Activated naive CD8-positive, alpha-beta T cell treated with anti-CD3 and anti-CD28 coated beads, Interleukin-2, amount 10 ng/mL, durations not matched to agents 7 days and 5 days (primary cell): ENCODE measurements around the gene HDGFL1. TPM values are rescaled to one million over a fixed set of nuclear protein-coding genes. Genes with fewer than 3 reads are reported as not detected.

Experiments
- ATAC-seq: fragments of 150-1000 bp; cut with Tn5 transposase; one replicate; pipeline ENCODE4 v1.10.0; 2021; ENCODE audit warnings: low read depth, moderate library complexity
- POLR2A ChIA-PET: fragments of 350-600 bp; sonication (Branson Sonifier 250); formaldehyde crosslinking; loops from one replicate; lab custom pipeline; 2021; ENCODE audit warnings: antibody characterized with exemption; lab: Charles Lee
- DNase-seq: peaks from one replicate; pipeline ENCODE4 v3.0.0; 2021
- H3K27ac Mint-ChIP-seq: one replicate; pipeline ENCODE4 v1.8.0; 2022; ENCODE audit warnings: mild to moderate bottlenecking, mixed read lengths
- H3K27me3 Mint-ChIP-seq: one replicate; pipeline ENCODE4 v1.8.0; 2022; ENCODE audit warnings: mild to moderate bottlenecking, moderate library complexity, mixed read lengths
- H3K36me3 Mint-ChIP-seq: one replicate; pipeline ENCODE4 v1.8.0; 2021; ENCODE audit warnings: mild to moderate bottlenecking, mixed read lengths
- H3K4me1 Mint-ChIP-seq: one replicate; pipeline ENCODE4 v1.8.0; 2021; ENCODE audit warnings: mixed read lengths
- H3K4me3 Mint-ChIP-seq: one replicate; pipeline ENCODE4 v1.8.0; 2022; ENCODE audit warnings: mild to moderate bottlenecking, moderate library complexity, mixed read lengths
- H3K9me3 Mint-ChIP-seq: one replicate; pipeline ENCODE4 v1.8.0; 2021; ENCODE audit warnings: mixed read lengths
- total RNA-seq, 2 experiments: library from RNA; stranded (reverse); gene quantifications; one replicate each; pipeline ENCODE4 v1.2.3, GENCODE V29; 2021

The HDGFL1 gene
- total RNA-seq, 2 experiments from 2014 or later = not detected

- Mint-ChIP-seq H3K27me3 (no peaks in the 10 kb centered on the region), H3K36me3 (no peaks in the 10 kb centered on the region), H3K9me3 (no peaks in the 10 kb centered on the region), H3K4me3 (no peak overlapping the region), H3K4me1 (no peaks in the 10 kb centered on the region), H3K27ac (no peak overlapping the region)
- no peak for ATAC-seq
- DNase-seq = no peak
- POLR2A ChIA-PET = no interaction called here
These were observed 802 bp downstream of the HDGFL1 start for GRCh38 chr6:22570185-22570551.

- no peak overlapping the region for H3K4me3 Mint-ChIP-seq
- POLR2A ChIA-PET = no interaction called here
- H3K4me1 Mint-ChIP-seq = no peaks in the 10 kb centered on the region
- no peaks in the 10 kb centered on the region for H3K9me3 Mint-ChIP-seq
- DNase-seq (no peak), ATAC-seq (no peak)
- H3K36me3 Mint-ChIP-seq = no peaks in the 10 kb centered on the region
- no peak overlapping the region for H3K27ac Mint-ChIP-seq
- no peaks in the 10 kb centered on the region for H3K27me3 Mint-ChIP-seq
These were observed 5.8 kb downstream of the HDGFL1 start for GRCh38 chr6:22575190-22575589.

GRCh38 chr6:22579439-22579838 is 10.1 kb downstream of the HDGFL1 start:
- no peak for ATAC-seq
- Mint-ChIP-seq H3K9me3 (no peaks in the 10 kb centered on the region), H3K36me3 (no peaks in the 10 kb centered on the region), H3K4me3 (no peak overlapping the region), H3K27ac (no peak overlapping the region), H3K27me3 (no peaks in the 10 kb centered on the region), H3K4me1 (no peaks in the 10 kb centered on the region)
- POLR2A ChIA-PET = no interaction called here
- no peak for DNase-seq

- Mint-ChIP-seq H3K36me3 (no peaks in the 10 kb centered on the region), H3K4me1 (no peaks in the 10 kb centered on the region), H3K9me3 (no peaks in the 10 kb centered on the region), H3K27me3 (no peaks in the 10 kb centered on the region), H3K27ac (no peak overlapping the region), H3K4me3 (no peak overlapping the region)
- DNase-seq (no peak), ATAC-seq (no peak)
- POLR2A ChIA-PET = no interaction called here
These were observed 11.0 kb downstream of the HDGFL1 start for GRCh38 chr6:22580337-22580736.

GRCh38 chr6:22582417-22583205 is 13.2 kb downstream of the HDGFL1 start:
- no peaks in the 10 kb centered on the region for H3K36me3 Mint-ChIP-seq
- POLR2A ChIA-PET = no interaction called here
- no peaks in the 10 kb centered on the region for H3K4me1 Mint-ChIP-seq
- no peak overlapping the region for H3K27ac Mint-ChIP-seq
- ATAC-seq = no peak
- no peaks in the 10 kb centered on the region for H3K27me3 Mint-ChIP-seq
- H3K9me3 Mint-ChIP-seq = no peaks in the 10 kb centered on the region
- no peak overlapping the region for H3K4me3 Mint-ChIP-seq
- DNase-seq = no peak

GRCh38 chr6:22583230-22583629 is 13.9 kb downstream of the HDGFL1 start:
- H3K9me3 Mint-ChIP-seq = no peaks in the 10 kb centered on the region
- no peaks in the 10 kb centered on the region for H3K4me1 Mint-ChIP-seq
- H3K36me3 Mint-ChIP-seq = no peaks in the 10 kb centered on the region
- no peaks in the 10 kb centered on the region for H3K27me3 Mint-ChIP-seq
- ATAC-seq (no peak), DNase-seq (no peak)
- H3K4me3 Mint-ChIP-seq = no peak overlapping the region
- POLR2A ChIA-PET = no interaction called here
- H3K27ac Mint-ChIP-seq = no peak overlapping the region

- DNase-seq (no peak), ATAC-seq (no peak)
- H3K27me3 Mint-ChIP-seq = no peaks in the 10 kb centered on the region
- no peak overlapping the region for H3K27ac Mint-ChIP-seq
- H3K9me3 Mint-ChIP-seq = no peaks in the 10 kb centered on the region
- H3K4me1 Mint-ChIP-seq = no peaks in the 10 kb centered on the region
- no peaks in the 10 kb centered on the region for H3K36me3 Mint-ChIP-seq
- POLR2A ChIA-PET = no interaction called here
- H3K4me3 Mint-ChIP-seq = no peak overlapping the region
These were observed 14.6 kb downstream of the HDGFL1 start for GRCh38 chr6:22583927-22584326.

GRCh38 chr6:22589118-22589517 is 19.8 kb downstream of the HDGFL1 start:
- no peak for DNase-seq
- Mint-ChIP-seq H3K27me3 (no peaks in the 10 kb centered on the region), H3K4me1 (no peaks in the 10 kb centered on the region), H3K9me3 (no peaks in the 10 kb centered on the region), H3K36me3 (no peaks in the 10 kb centered on the region), H3K4me3 (no peak overlapping the region), H3K27ac (no peak overlapping the region)
- ATAC-seq = no peak
- POLR2A ChIA-PET = no interaction called here

GRCh38 chr6:22590423-22590822 is 21.1 kb downstream of the HDGFL1 start:
- Mint-ChIP-seq H3K4me1 (no peaks in the 10 kb centered on the region), H3K27ac (no peak overlapping the region), H3K4me3 (no peak overlapping the region), H3K36me3 (no peaks in the 10 kb centered on the region), H3K9me3 (no peaks in the 10 kb centered on the region), H3K27me3 (no peaks in the 10 kb centered on the region)
- ATAC-seq (no peak), DNase-seq (no peak)
- POLR2A ChIA-PET = no interaction called here

- no peak overlapping the region for H3K4me3 Mint-ChIP-seq
- no peaks in the 10 kb centered on the region for H3K27me3 Mint-ChIP-seq
- H3K36me3 Mint-ChIP-seq = no peaks in the 10 kb centered on the region
- POLR2A ChIA-PET = no interaction called here
- H3K4me1 Mint-ChIP-seq = no peaks in the 10 kb centered on the region
- DNase-seq (no peak), ATAC-seq (no peak)
- H3K9me3 Mint-ChIP-seq = no peaks in the 10 kb centered on the region
- no peak overlapping the region for H3K27ac Mint-ChIP-seq
These were observed 24.5 kb downstream of the HDGFL1 start for GRCh38 chr6:22593895-22594294.

- Mint-ChIP-seq H3K36me3 (no peaks in the 10 kb centered on the region), H3K27me3 (no peaks in the 10 kb centered on the region), H3K4me3 (no peak overlapping the region), H3K4me1 (no peaks in the 10 kb centered on the region), H3K27ac (no peak overlapping the region), H3K9me3 (no peaks in the 10 kb centered on the region)
- ATAC-seq (no peak), DNase-seq (no peak)
- POLR2A ChIA-PET = no interaction called here
These were observed 26.6 kb downstream of the HDGFL1 start for GRCh38 chr6:22596011-22596410.

GRCh38 chr6:22598339-22598738 is 29.0 kb downstream of the HDGFL1 start:
- POLR2A ChIA-PET = no interaction called here
- Mint-ChIP-seq H3K27ac (no peak overlapping the region), H3K36me3 (no peaks in the 10 kb centered on the region), H3K4me3 (no peak overlapping the region), H3K9me3 (peaks cover 4% of the 10 kb centered on the region), H3K27me3 (no peaks in the 10 kb centered on the region), H3K4me1 (no peaks in the 10 kb centered on the region)
- ATAC-seq = no peak
- DNase-seq = no peak

- Mint-ChIP-seq H3K4me1 (no peaks in the 10 kb centered on the region), H3K27ac (no peak overlapping the region), H3K36me3 (no peaks in the 10 kb centered on the region), H3K27me3 (no peaks in the 10 kb centered on the region), H3K9me3 (peaks cover 4% of the 10 kb centered on the region), H3K4me3 (no peak overlapping the region)
- POLR2A ChIA-PET = no interaction called here
- DNase-seq (no peak), ATAC-seq (no peak)
These were observed 30.7 kb downstream of the HDGFL1 start for GRCh38 chr6:22600059-22600458.

- DNase-seq = no peak
- Mint-ChIP-seq H3K27me3 (no peaks in the 10 kb centered on the region), H3K4me3 (no peak overlapping the region), H3K36me3 (no peaks in the 10 kb centered on the region), H3K27ac (no peak overlapping the region), H3K9me3 (peaks cover 4% of the 10 kb centered on the region), H3K4me1 (no peaks in the 10 kb centered on the region)
- ATAC-seq = no peak
- POLR2A ChIA-PET = no interaction called here
These were observed 32.6 kb downstream of the HDGFL1 start for GRCh38 chr6:22601984-22602383.
